Hematopoietic multipotent progenitor cell treated with erythropoietin and hydrocortisone succinate and interleukin-3 and kit ligand, for 15 days (in vitro differentiated cells): ENCODE data around the gene SLC9A9.

Experiments
- DNase-seq: peaks from one replicate; pipeline ENCODE4 v3.0.0-alpha.2; 2015; ENCODE audit warnings: low spot score

The SLC9A9 gene

GRCh38 chr3:143648218-143648617, 200.1 kb downstream of the SLC9A9 start:
- DNase-seq = no peak

DNA sequence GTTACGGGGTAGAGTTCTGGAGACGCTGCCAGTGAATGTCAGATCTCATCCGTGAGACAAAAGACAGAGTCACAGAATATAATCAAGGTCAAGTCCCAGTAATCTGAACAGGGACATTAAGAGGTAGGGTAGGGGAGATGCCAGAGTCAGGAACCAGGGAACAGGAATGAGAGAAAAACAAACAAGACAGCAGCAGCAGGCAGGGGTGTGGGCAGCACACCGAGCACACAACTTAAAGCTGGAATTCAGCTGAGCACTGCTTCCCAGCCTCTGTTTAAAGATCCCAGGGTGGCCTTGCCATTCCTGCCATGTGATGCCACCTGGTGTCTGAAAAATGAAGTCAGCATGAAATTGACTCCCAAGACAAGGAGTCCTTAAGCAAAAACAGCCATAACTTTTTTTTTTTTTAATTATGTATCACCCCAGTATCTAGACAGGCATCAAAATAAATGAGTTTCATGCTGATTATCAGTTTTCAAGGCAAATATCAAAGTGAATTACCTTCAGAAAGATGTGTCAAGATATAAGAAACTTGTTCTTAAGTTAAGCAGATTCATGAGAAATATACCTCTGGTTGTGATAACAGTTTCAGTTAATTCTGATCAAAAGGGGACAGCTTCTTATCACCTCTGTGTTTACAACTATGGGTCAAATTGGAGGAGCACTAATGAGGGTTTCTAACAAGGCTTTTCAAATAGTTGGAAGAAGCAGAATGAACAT, 203.7 kb downstream of the SLC9A9 start:
- peak; percentile 54 for DNase-seq

DNA sequence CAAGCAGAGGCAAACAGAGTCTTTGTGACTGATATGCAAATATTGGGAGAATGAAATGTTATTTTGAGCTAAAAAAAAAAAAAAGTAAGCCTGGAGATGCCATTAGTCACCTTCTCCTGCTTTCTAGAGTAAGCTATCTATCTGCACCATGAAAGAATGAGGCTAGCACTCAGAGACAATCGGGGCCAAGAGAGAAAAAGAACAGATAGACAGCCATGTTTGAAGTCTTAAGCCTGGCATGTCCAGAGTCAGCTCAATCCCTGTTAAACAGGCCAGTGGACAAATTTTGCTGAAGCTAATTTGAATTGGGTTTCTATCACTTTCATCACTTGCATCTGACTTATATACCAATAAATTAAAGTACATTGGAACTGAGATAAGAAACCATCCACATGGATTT, 204.4 kb downstream of the SLC9A9 start:
- DNase-seq = no peak

DNA sequence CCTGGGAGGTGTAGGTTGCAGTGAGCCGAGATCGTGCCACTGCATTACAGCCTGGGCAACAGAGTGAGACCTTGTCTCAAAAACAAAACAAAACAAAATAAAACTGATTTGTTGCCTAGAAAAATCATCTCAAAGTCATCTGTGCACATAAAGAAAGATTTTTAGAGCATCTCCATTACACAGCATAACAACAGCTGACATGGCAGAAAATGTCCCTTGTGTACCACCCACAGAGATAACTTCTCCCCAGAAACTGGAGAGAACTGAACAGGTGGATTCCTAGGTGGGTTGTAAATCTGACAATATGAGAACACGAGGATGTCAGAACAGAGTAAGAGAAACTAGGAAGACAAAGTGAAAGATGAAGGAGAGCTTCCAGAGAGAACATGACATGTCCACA, 207.5 kb downstream of the SLC9A9 start:
- DNase-seq = no peak

DNA sequence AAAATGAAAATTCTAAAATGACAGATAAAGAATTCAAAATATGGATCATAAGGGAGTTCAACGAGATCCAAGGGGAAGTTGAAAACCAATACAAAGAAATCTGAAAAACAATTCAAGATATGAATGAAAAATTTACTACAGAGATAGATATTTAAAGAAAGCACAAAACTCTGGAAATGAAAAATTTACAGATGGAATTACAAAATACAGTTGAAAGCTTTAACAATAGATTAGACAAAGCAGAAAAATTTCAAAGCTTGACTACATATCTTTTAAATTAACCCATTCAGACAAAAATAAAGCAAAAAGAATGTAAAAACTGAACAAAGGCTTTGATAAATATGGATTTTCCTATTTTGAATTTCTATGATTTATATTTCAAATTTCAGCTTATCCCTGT, 211.1 kb downstream of the SLC9A9 start:
- no peak for DNase-seq

- DNase-seq = no peak
Measured at GRCh38 chr3:143634991-143635390, 213.3 kb downstream of the SLC9A9 start.

DNA sequence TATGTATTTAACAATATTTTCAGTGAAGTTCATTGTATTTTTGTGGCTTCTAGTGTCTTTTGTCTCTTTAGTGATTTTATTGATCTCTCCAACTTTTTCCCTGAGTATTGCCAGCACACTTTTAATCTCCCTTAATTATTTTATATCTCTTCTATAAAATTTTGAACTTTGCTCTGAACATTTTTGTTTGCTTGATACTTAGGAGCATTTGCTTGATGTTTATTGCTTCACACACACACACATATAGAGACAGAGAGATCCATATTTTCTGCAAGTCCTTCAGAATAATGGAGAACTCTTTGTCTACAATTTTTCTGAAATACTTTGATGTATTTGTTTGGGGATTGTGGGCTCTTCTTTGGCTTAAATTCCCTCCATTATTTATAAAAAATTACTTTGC, 213.8 kb downstream of the SLC9A9 start:
- DNase-seq = no peak

DNA sequence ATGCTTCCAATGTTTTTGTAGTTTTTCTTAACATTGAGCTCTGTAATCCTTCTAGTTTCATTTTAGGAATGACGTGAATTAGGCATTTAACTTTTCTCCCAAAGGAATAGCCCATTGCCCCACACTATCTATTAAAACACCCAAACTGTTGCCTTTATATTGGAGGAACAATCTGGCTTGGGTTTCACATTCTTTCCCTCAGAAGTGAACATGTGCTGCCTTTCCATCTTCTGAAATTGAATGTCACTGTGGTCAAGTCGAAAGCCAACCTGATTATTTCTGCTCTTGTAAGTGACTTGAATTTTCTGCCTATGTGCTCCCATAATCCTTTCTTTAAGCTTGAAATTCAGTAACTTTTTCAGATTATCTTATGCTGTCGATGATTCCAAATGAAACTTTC, 214.5 kb downstream of the SLC9A9 start:
- no peak for DNase-seq

- no peak for DNase-seq
Measured at GRCh38 chr3:143629726-143630125, 218.5 kb downstream of the SLC9A9 start.

GRCh38 chr3:143628971-143629370, 219.3 kb downstream of the SLC9A9 start:
- DNase-seq = no peak

DNA sequence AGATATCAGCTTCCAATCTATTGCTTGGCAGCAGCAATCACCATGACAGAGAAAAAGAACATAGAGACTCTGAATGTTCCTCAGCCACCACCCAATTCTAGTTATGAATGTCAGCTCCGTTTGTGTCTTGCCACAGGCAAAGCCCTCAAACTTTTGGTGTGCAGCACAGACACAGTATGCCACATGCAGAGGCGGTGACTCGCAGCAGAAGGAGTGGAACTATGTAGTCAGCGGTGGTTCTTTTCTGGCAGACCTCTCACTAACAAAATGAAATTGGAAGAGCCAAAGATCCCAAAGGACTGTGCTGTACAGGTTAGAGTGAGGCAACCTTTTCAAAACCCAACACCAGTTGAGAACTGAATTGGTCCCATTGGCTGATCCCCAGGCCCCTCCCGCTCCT, 220.9 kb downstream of the SLC9A9 start:
- DNase-seq = no peak

GRCh38 chr3:143619231-143619630, 229.0 kb downstream of the SLC9A9 start:
- DNase-seq = no peak

DNA sequence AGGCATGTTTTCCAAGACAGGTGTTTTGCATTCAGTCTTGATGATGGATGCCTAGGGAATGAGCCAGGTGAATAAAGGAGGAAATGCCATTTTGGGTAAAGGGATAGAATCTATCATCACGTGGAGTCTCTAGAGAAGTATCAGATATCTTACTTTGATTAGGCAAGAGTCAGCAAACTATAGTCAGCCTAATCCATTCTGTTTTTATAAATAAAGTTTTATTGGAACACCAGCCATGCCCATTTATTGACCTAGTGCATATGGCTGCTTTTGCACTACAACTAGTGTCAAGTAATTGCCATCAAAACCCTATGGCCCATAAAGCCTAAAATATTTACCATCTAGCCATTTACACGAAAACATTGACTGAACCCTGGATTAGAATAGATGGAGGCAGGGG, 231.2 kb downstream of the SLC9A9 start:
- DNase-seq = no peak

GRCh38 chr3:143613226-143613625, 235.0 kb downstream of the SLC9A9 start:
- no peak for DNase-seq

GRCh38 chr3:143612541-143612940, 235.7 kb downstream of the SLC9A9 start:
- no peak for DNase-seq

GRCh38 chr3:143608966-143609365, 239.3 kb downstream of the SLC9A9 start:
- no peak for DNase-seq

DNA sequence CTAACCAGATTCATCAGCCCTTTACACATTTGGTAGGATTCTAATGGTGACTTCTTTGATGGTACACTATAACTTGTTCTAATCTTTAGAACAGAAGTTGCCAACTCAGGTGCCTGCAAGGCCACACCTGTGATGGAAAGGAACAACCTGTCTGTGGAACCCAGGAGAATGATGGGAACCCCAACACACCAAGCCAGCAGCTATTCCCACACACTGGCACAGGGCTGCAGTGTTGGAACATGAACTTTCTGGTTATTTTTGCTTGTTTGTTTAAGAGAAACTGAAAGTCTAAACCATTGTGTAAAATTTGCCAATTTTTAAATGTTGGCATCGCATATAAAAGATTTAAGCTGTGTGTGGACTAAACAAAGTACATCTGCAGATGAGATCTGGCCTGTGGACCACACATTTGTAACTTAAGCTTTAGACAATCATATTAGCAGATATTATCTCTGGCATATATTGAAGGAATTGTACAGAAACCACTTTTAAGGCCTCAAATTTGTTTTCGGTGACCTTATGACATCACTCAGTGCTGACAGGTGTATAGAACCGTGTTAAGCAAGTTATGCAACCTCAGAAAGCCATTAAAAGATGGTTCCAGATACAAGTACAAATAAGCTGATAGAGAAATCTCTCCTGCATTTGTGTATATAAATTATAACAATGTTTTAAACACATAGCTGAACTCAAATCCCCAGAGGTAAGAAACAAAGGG, 242.9 kb downstream of the SLC9A9 start:
- DNase-seq = no peak

- no peak for DNase-seq
Measured at GRCh38 chr3:143604402-143605185, 243.7 kb downstream of the SLC9A9 start.

- DNase-seq = no peak
Measured at GRCh38 chr3:143603774-143604173, 244.5 kb downstream of the SLC9A9 start.

DNA sequence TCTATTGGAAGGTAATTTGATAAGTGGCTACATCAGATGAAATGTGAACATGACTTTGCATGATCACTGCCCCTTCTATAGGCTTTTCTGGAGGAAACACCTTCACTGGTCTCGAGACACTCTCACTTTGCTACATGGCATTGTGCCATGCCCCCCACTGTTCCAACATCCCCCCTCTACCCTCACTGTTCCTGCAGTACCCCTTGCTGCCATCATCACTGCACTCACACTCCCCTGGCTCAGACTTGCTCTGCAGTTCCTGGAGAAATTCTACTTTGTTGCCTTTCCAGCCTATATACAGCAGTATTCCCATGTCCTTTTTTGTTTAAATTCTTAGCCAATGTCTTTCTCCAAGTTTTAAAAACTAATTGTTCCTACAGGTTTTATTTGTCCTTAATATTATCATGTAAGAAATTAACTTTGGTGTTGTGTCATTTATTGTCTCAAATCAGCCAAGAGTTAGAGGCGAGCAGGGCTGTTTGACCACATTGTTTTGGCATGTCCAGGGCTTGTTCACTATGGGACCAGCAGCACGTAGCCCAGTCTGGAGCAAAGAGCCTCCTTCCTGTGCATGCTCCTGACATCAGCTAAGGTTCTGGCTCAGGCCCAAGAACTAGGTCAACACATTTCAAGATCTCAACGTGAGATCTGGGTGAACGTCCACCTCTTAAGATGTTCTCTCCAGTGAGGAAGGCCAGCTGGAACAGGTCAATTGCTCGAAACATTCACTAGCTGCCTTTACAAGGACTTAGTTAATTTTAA, 246.4 kb downstream of the SLC9A9 start:
- no peak for DNase-seq

GRCh38 chr3:143600756-143601718, 247.2 kb downstream of the SLC9A9 start:
- DNase-seq = no peak
